GM21515 (cell line): ENCODE measurements around the gene ANKMY2.
"Not testable (repeated sequence)": the region's sequence is repeated elsewhere in the genome, so short reads cannot be mapped to it uniquely, and the experiment has no call there.

ENCODE experiments used
- ATAC-seq: cut with Tn5 transposase; IDR thresholded peaks from one replicate; pipeline ENCODE4 v1.9.1; 2021; ENCODE audit not compliant: unreplicated experiment

ANKMY2 gene

GRCh38 chr7:16627236-16627635 lies 18.3 kb downstream of the ANKMY2 start:
- ATAC-seq = no peak

- no peak for ATAC-seq
Measured at GRCh38 chr7:16626388-16626787, 19.2 kb downstream of the ANKMY2 start.

- peak; percentile 86 for ATAC-seq
Measured at GRCh38 chr7:16619979-16620408, 25.6 kb downstream of the ANKMY2 start.

- ATAC-seq = no peak
Measured at GRCh38 chr7:16616542-16616941, 29.0 kb downstream of the ANKMY2 start.

GRCh38 chr7:16616122-16616521 lies 29.4 kb downstream of the ANKMY2 start:
- no peak for ATAC-seq

- ATAC-seq = no peak
Measured at GRCh38 chr7:16615228-16615627, 30.3 kb downstream of the ANKMY2 start.

GRCh38 chr7:16611711-16612110 lies 33.8 kb downstream of the ANKMY2 start:
- no peak for ATAC-seq

- ATAC-seq = peak; percentile 89
Measured at GRCh38 chr7:16609842-16610450, 35.6 kb downstream of the ANKMY2 start.

GRCh38 chr7:16606704-16607103 lies 38.9 kb downstream of the ANKMY2 start:
- no peak for ATAC-seq

- no peak for ATAC-seq
Measured at GRCh38 chr7:16604054-16604453, 41.5 kb downstream of the ANKMY2 start.

GRCh38 chr7:16603633-16604032 lies 41.9 kb downstream of the ANKMY2 start:
- no peak for ATAC-seq

GRCh38 chr7:16599860-16600259 lies 45.7 kb downstream of the ANKMY2 start:
- no peak for ATAC-seq

GRCh38 chr7:16598015-16598414 lies 47.5 kb downstream of the ANKMY2 start:
- ATAC-seq = no peak

GRCh38 chr7:16595596-16595995 lies 50.0 kb downstream of the ANKMY2 start:
- ATAC-seq = not testable (repeated sequence)

GRCh38 chr7:16594676-16595075 lies 50.9 kb downstream of the ANKMY2 start:
- ATAC-seq = no peak

- ATAC-seq = no peak
Measured at GRCh38 chr7:16594061-16594460, 51.5 kb downstream of the ANKMY2 start.

GRCh38 chr7:16592395-16592794 lies 53.2 kb downstream of the ANKMY2 start:
- no peak for ATAC-seq

GRCh38 chr7:16590424-16590823 lies 55.1 kb downstream of the ANKMY2 start:
- no peak for ATAC-seq

- no peak for ATAC-seq
Measured at GRCh38 chr7:16589881-16590280, 55.7 kb downstream of the ANKMY2 start.

- ATAC-seq = no peak
Measured at GRCh38 chr7:16587790-16588189, 57.8 kb downstream of the ANKMY2 start.

- no peak for ATAC-seq
Measured at GRCh38 chr7:16587129-16587528, 58.4 kb downstream of the ANKMY2 start.

- ATAC-seq = no peak
Measured at GRCh38 chr7:16586081-16586874, 59.3 kb downstream of the ANKMY2 start.

- no peak for ATAC-seq
Measured at GRCh38 chr7:16585540-16585939, 60.0 kb downstream of the ANKMY2 start.
